Endothelial cell of umbilical vein (primary cell): ENCODE data around the gene SEC14L1. TPM values are rescaled to one million over a fixed set of nuclear protein-coding genes. Genes with fewer than 3 reads are reported as not detected.

ENCODE experiments used
- BruUV-seq: library from RNA; stranded (reverse); fragments of 400-500 nt; replicated peaks from 2 replicates; lab custom pipeline; 2021; lab: Mats Ljungman, UMichigan
- CTCF ChIA-PET: fragments of 300-600, 350-600 bp; sonication (Branson Sonifier 250); formaldehyde crosslinking; loops from one replicate; lab custom pipeline; 2021; ENCODE audit warnings: antibody characterized with exemption, inconsistent platforms; lab: Charles Lee
- POLR2A ChIA-PET: fragments of 300-600, 350-600 bp; sonication (Branson Sonifier 250); formaldehyde crosslinking; loops from one replicate; lab custom pipeline; 2021; ENCODE audit warnings: antibody characterized with exemption, inconsistent platforms; lab: Charles Lee
- DNase-seq: peaks from one replicate; pipeline ENCODE4 v3.0.0-alpha.2; 2011; ENCODE audit warnings: low read depth, low spot score
- FAIRE-seq: peaks from 2 replicates; lab custom pipeline; 2011; peaks lifted over from hg19 to GRCh38; lab: Jason Lieb, UNC
- H2AFZ ChIP-seq: 2 replicates; pipeline ENCODE4 v1.6.0; 2012; ENCODE audit warnings: low read depth, low read length, control low read depth, inconsistent platforms
- H3K27ac ChIP-seq: 2 replicates; pipeline ENCODE4 v1.5.1; 2011; ENCODE audit warnings: low read depth, mild to moderate bottlenecking, control low read depth, low read length, moderate library complexity; ENCODE audit not compliant: insufficient read depth
- H3K27me3 ChIP-seq, 2 experiments: 2 replicates each; pipeline versions ENCODE4 v1.6.0 to v1.6.1; 2011; ENCODE audit warnings: low read length in 2 of 2, mixed read lengths in 1 of 2; ENCODE audit not compliant: control insufficient read depth in 2 of 2, insufficient read depth in 2 of 2
- H3K36me3 ChIP-seq, 2 experiments: 2 replicates in 1 of 2; 3 replicates in 1 of 2; pipeline ENCODE4 v1.5.1; 2011; ENCODE audit warnings: low read length in 2 of 2, mild to moderate bottlenecking in 1 of 2, moderate library complexity in 1 of 2; ENCODE audit not compliant: control insufficient read depth in 2 of 2, insufficient read depth in 2 of 2; ENCODE audit errors: extremely low read depth in 1 of 2
- H3K4me1 ChIP-seq: 3 replicates; pipeline ENCODE4 v1.5.1; 2011; ENCODE audit warnings: mild to moderate bottlenecking, low read length; ENCODE audit not compliant: control insufficient read depth, insufficient read depth; ENCODE audit errors: extremely low read depth
- H3K4me2 ChIP-seq: 2 replicates; pipeline ENCODE4 v1.6.1; 2011; ENCODE audit warnings: low read length, control low read depth, mixed read lengths; ENCODE audit not compliant: insufficient read depth
- H3K4me3 ChIP-seq, 3 experiments: fragments of 200-600 bp in 1 of 3; sonication (generic), shearing (Covaris generic) in 1 of 3; replicated peaks in 1 of 3; 2 replicates each; pipeline ENCODE4 v1.5.1; 2011 to 2016; ENCODE audit warnings: control low read depth in 3 of 3, low read length in 3 of 3, mild to moderate bottlenecking in 2 of 3, inconsistent platforms in 1 of 3, low read depth in 1 of 3, moderate library complexity in 1 of 3; ENCODE audit not compliant: insufficient read depth in 1 of 3
- H3K79me2 ChIP-seq: 2 replicates; pipeline ENCODE4 v1.6.0; 2012; ENCODE audit warnings: low read length, inconsistent platforms; ENCODE audit not compliant: control insufficient read depth, insufficient read depth
- H3K9ac ChIP-seq: replicated peaks from 2 replicates; pipeline ENCODE3; 2011; ENCODE audit warnings: low read length, control low read depth; ENCODE audit not compliant: insufficient read depth; ENCODE audit errors: extremely low read depth
- H3K9me1 ChIP-seq: replicated peaks from 3 replicates; pipeline ENCODE4 v1.6.0; 2011; ENCODE audit warnings: mild to moderate bottlenecking, low read length; ENCODE audit not compliant: control insufficient read depth, insufficient read depth; ENCODE audit errors: extremely low read depth
- H3K9me3 ChIP-seq: replicated peaks from 2 replicates; pipeline ENCODE4 v1.5.1; 2012; ENCODE audit warnings: low read length, inconsistent platforms; ENCODE audit not compliant: control insufficient read depth, insufficient read depth
- H4K20me1 ChIP-seq: replicated peaks from 2 replicates; pipeline ENCODE3; 2011; ENCODE audit warnings: mild to moderate bottlenecking, low read length; ENCODE audit not compliant: control insufficient read depth, insufficient read depth; ENCODE audit errors: extremely low read depth
- CTCF ChIP-seq, 2 donors: IDR thresholded peaks; 1 replicate in 1 of 2; 2 replicates in 1 of 2; pipeline ENCODE4 v1.5.1; 2011; ENCODE audit warnings: low read length in 2 of 2, mild to moderate bottlenecking in 2 of 2, moderate library complexity in 2 of 2, control low read depth in 1 of 2, inconsistent platforms in 1 of 2, low read depth in 1 of 2; ENCODE audit not compliant: insufficient read depth in 1 of 2; ENCODE audit errors: extremely low read depth in 1 of 2
- EZH2 ChIP-seq: IDR thresholded peaks from 2 replicates; pipeline ENCODE4 v1.6.1; 2012; ENCODE audit warnings: borderline replicate concordance, low read depth, mild to moderate bottlenecking, moderate library complexity, low read length, inconsistent platforms; ENCODE audit not compliant: severe bottlenecking
- FOS ChIP-seq: IDR thresholded peaks from 2 replicates; pipeline ENCODE4 v1.6.1; 2011; ENCODE audit warnings: mild to moderate bottlenecking, low read length, moderate library complexity, borderline replicate concordance; ENCODE audit not compliant: insufficient read depth
- GATA2 ChIP-seq: IDR thresholded peaks from 2 replicates; pipeline ENCODE4 v1.7.0; 2011; ENCODE audit warnings: low read depth, mild to moderate bottlenecking, moderate library complexity, mixed read lengths, low read length; ENCODE audit not compliant: insufficient read length, insufficient read depth
- JUN ChIP-seq: IDR thresholded peaks from 2 replicates; pipeline ENCODE4 v1.6.1; 2011; ENCODE audit warnings: borderline replicate concordance, low read depth; ENCODE audit not compliant: insufficient read length, insufficient read depth
- MAX ChIP-seq: IDR thresholded peaks from 2 replicates; pipeline ENCODE4 v1.6.1; 2011; ENCODE audit not compliant: insufficient read depth, insufficient read length
- MYC ChIP-seq: IDR thresholded peaks from one replicate; pipeline ENCODE4 v1.6.1; 2011; ENCODE audit warnings: mild to moderate bottlenecking, low read depth, low read length
- POLR2A ChIP-seq: IDR thresholded peaks from 2 replicates; pipeline ENCODE4 v1.6.1; 2012; ENCODE audit warnings: low read depth, mild to moderate bottlenecking, control low read depth, low read length
- POLR2AphosphoS5 ChIP-seq: IDR thresholded peaks from 2 replicates; pipeline ENCODE4 v1.6.1; 2012; ENCODE audit warnings: low read depth, mild to moderate bottlenecking, control low read depth, low read length, moderate library complexity; ENCODE audit not compliant: insufficient read depth
- dilution Hi-C: fragments of 300-500 bp; cut with MboI; formaldehyde crosslinking; loops from one replicate; pipeline ENCODE4 v1.15.0; 2019; ENCODE audit warnings: low sequenced_read_pairs; ENCODE audit not compliant: extremely low pct_ligation_motif_present
- intact Hi-C: fragments of 100-400 bp; cut with micrococcal nuclease; formaldehyde crosslinking; loops from one replicate; pipeline ENCODE4 v1.10.0; 2022
- polyA plus RNA-seq, 4 experiments: library from polyadenylated mRNA; depleted of rRNA in 3 of 4; stranded (reverse) in 3 of 4; unstranded in 1 of 4; fragments of >200 nt; gene quantifications; 2 replicates each; pipeline versions ENCODE4 v1.2.1 to v1.2.3, GENCODE V29; 2011 to 2012; ENCODE audit warnings: missing spikeins in 1 of 4
- total RNA-seq: library from RNA; stranded (reverse); gene quantifications from 2 replicates; pipeline ENCODE4 v1.2.3, GENCODE V29; 2021

SEC14L1 gene
- total and polyA plus RNA-seq, 2 donors (not counting 3 experiments of a cell fraction or from before 2014, with no cell fraction given), result 215 to 631 TPM

GRCh38 chr17:77146246-77146632 lies 5.5 kb downstream of the SEC14L1 start:
- CTCF ChIA-PET, result interaction anchor here (1.0 to 2.6 kb wide), 16 partner anchors 8 to 278 kb away, joined by 3 to 20 read pairs (median 5); partner anchors contain the start of gene MGAT5B
- dilution Hi-C loops (no loop called here), intact Hi-C loops (loop anchor here (5.0 kb wide), 1 partner anchor 91 kb away; no protein-coding TSS in a partner anchor)
- POLR2A ChIA-PET, result interaction anchor here (1.0 to 1.7 kb wide), 5 partner anchors 21 to 37 kb away, joined by 3 to 8 read pairs (median 3); no protein-coding TSS in a partner anchor
- Histone ChIP-seq H3K4me2 (peak overlapping the region; percentile 99), H4K20me1 (peaks cover 2% of the 10 kb centered on the region), H3K4me1 (peaks cover 89% of the 10 kb centered on the region), H3K27ac (peak overlapping the region; percentile 97), H3K4me3 (peak overlapping the region in 2 of 3 experiments; percentile 23 to 67), H3K36me3 (peaks cover 37 to 62% of the 10 kb centered on the region in 2 experiments), H3K9me3 (no peaks in the 10 kb centered on the region), H3K27me3 (no peaks in the 10 kb centered on the region), H3K9ac (peak overlapping the region; percentile 76), H3K9me1 (no peaks in the 10 kb centered on the region), H2AFZ (no peak overlapping the region), H3K79me2 (peaks cover 100% of the 10 kb centered on the region)
- FAIRE-seq, result no peak
- TF ChIP-seq JUN, result no peak
- TF ChIP-seq POLR2A, result no peak
- no peak for TF ChIP-seq MYC
- no peak for TF ChIP-seq EZH2
- no peak for TF ChIP-seq MAX
- no peak for TF ChIP-seq CTCF (IDR thresholded peaks at IDR 0.05; ENCODE audit: extremely low read depth in 1 of 2, insufficient read depth in 1 of 2, low read depth in 1 of 2, low read length in 2 of 2)
- no peak for TF ChIP-seq POLR2AphosphoS5
- TF ChIP-seq FOS, result no peak
- no peak for TF ChIP-seq GATA2
- DNase-seq, result no peak
- BruUV-seq, result no TSS peak
